HG03439 (cell line): Measurements from ENCODE around the gene MMP2.

Experiments used
- ATAC-seq: cut with Tn5 transposase; IDR thresholded peaks from one replicate; pipeline ENCODE4 v1.9.1; 2021; ENCODE audit warnings: mild to moderate bottlenecking, moderate library complexity; ENCODE audit not compliant: unreplicated experiment

Gene MMP2

DNA sequence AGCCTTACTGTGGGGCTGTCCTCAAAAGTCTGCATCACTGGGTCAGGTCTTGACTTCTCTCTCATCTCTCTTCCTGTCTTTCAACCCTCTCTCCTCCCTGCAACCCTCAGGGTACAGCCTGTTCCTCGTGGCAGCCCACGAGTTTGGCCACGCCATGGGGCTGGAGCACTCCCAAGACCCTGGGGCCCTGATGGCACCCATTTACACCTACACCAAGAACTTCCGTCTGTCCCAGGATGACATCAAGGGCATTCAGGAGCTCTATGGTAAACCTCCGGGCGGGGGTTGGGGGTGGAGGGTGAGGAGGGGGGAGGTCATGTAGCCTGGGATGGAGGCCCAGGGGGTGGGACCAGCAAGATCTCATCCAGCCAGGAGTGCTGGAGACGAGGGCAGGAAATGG, 12.7 kb downstream of the MMP2 start:
- ATAC-seq: no peak

DNA sequence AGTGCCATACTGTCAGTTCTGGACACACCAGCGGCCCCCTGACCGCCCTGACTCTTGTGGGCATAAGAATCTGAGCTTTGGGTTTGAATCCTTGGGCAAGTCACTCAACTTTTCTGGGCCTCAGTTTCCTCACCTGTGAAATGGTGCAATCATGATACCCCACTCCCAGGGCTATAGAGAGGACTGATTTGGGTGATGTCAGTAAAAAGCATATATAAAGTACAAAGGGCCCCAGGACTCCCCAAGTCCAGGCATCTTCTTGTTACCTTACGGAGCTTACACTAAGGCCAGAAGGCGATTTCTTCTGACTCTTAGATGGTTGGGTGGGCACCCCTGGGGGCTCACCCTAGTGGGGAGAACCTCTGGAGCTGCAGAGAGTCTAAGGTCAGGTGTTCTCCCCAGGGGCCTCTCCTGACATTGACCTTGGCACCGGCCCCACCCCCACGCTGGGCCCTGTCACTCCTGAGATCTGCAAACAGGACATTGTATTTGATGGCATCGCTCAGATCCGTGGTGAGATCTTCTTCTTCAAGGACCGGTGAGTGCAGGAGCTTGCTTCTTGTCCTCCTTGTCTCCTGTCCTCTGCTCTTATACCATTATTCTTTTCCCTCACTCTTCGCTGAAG, 13.9 kb downstream of the MMP2 start:
- no peak for ATAC-seq

DNA sequence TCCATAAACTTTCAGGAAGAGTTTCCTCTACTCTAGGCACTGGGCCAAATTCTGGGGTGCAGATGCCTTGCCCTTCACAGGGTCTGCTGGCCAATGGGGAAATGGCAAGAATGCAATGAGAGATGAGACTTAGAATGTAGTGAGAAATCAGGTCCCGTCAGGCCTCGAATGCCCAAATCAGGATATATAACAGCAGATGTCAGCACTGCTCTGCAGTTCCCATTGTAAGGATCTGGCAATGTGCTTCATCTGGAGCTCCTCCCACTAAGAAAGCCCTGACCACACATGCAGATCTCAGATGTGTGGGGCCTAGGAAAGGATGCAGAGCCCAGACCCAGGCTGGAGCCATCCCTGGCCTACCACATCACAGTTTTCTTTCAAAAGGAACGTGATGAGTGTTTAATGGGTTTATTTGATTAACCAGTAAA, 16.0 kb downstream of the MMP2 start:
- no peak for ATAC-seq

- no peak for ATAC-seq
Observed at GRCh38 chr16:55495616-55496289, 16.8 kb downstream of the MMP2 start.

DNA sequence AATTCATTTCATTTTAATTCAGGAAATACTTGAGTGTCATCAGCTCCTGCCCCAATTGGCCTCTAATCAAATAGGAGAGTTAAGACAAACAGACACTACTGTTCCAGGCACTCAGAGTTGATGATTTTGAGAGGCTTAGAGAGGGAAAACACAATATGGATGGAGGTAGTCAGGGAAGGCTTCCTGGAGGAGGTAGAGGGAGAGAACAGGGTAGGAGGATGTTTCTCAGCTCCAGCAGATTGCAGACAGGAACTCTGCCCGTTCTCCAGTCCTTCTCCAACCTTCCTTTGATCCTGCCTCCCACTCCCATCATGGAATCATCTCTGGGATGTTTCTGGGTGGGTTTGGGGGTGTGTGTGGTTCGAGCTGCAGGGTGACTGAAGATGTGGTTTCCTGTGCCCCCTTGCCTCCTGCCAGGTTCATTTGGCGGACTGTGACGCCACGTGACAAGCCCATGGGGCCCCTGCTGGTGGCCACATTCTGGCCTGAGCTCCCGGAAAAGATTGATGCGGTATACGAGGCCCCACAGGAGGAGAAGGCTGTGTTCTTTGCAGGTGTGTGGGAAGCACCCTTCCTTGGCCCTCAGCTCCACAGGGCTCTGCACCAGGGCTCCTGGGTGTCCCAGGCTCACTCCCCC, 17.6 kb downstream of the MMP2 start:
- no peak for ATAC-seq

DNA sequence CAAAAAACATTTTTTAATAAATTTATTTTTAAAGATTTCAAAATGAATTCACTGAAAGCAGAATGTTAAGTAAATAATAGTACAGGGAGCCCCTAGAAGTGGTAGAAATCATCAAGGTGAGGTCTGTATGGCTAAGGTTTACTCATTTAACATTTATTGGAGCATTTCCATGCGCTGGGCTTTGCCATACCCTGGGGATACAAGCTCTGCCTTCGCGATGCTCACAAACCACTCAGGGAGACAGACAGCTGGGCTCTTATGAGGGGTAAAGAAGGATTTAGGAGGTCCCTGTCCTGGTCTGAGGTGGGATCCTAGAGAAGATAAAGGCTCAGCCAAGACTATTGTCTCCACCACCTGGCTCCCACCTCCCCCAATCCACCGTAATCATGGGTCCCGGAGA, 18.6 kb downstream of the MMP2 start:
- no peak for ATAC-seq

- no peak for ATAC-seq
Observed at GRCh38 chr16:55498101-55498500, 19.1 kb downstream of the MMP2 start.

DNA sequence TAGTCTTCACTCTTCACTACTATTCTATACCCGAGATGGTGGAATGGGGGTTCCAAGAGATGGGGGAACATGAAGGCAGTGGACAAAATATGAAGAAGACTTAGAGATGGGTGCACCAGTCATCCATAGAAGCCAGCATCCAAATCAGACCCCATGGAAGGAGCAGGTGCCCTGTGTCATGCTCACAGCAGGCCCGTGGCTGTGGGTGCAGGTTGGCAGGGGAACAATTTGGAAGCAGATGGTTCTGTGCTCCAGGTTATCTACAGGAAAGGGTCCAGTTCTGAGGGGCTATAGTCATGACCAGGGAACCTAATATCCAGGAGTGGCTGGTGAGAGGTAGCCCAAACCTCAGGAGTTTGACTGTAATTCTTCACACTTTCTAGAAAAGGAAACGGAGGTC, 20.3 kb downstream of the MMP2 start:
- ATAC-seq: no peak

GRCh38 chr16:55499951-55500529, 21.0 kb downstream of the MMP2 start:
- ATAC-seq: no peak

GRCh38 chr16:55500530-55501011, 21.6 kb downstream of the MMP2 start:
- no peak for ATAC-seq

GRCh38 chr16:55501549-55502322, 22.7 kb downstream of the MMP2 start:
- no peak for ATAC-seq

- ATAC-seq: no peak
Observed at GRCh38 chr16:55502801-55503366, 23.9 kb downstream of the MMP2 start.

DNA sequence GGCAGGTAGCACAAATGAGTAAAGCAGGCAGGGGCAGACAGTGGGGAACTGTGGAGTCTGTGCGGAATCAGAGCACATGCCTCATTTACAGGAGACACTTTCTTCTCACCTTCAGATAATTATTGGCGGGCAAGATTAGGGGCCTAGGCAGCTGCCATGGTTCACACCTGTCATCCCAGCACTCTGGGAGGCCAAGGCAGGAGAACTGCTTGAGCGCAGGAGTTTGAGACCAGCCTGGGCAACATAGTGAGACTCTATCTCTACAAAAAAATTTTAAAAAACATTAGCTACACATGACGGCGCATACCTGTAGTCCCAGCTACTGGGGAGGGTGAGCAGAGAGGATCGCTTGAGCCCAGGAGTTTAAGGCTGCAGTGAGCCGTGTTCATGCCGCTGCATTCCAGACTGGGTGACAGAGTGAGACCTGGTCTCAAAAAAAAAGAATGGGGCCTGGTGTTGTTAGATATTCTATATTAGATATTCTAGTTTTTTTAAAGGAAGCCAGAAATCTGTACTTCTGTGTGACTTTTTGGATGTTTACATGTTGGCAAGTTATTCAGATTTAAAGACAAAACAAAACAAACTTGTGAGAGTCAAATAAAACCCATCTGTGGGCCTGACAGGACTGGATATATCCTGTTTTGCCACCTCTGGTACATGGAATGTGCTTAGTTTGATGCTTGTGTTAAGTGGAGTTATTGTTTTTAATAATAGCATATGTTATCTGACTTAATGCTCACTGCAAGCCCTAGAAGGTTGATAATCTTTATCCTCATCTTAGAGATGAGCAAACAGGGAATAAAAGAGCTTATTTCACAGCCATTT, 24.9 kb downstream of the MMP2 start:
- ATAC-seq: no peak

DNA sequence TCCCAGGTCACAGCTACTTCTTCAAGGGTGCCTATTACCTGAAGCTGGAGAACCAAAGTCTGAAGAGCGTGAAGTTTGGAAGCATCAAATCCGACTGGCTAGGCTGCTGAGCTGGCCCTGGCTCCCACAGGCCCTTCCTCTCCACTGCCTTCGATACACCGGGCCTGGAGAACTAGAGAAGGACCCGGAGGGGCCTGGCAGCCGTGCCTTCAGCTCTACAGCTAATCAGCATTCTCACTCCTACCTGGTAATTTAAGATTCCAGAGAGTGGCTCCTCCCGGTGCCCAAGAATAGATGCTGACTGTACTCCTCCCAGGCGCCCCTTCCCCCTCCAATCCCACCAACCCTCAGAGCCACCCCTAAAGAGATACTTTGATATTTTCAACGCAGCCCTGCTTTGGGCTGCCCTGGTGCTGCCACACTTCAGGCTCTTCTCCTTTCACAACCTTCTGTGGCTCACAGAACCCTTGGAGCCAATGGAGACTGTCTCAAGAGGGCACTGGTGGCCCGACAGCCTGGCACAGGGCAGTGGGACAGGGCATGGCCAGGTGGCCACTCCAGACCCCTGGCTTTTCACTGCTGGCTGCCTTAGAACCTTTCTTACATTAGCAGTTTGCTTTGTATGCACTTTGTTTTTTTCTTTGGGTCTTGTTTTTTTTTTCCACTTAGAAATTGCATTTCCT, 26.5 kb downstream of the MMP2 start:
- ATAC-seq: no peak

- no peak for ATAC-seq
Observed at GRCh38 chr16:55506083-55506482, 27.1 kb downstream of the MMP2 start.

DNA sequence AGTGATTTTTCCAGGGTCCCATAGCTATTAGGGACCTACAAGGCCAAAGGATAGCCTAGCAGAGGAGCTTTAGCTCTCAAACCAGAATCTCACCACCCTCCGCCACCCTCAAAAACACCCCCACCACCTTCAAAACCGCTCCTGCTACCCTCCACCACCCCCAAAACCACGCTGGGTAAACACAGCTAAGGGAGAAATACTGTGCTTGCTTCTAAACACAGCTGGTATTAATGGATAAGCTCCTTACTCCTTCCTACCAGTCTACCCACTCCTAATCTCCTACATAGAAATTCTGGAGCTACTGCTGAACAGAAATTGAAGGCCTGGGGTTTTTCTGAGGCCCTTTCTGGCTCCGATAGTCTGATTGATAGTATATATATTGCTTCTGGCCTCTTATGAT, 27.7 kb downstream of the MMP2 start:
- ATAC-seq: no peak

- ATAC-seq: no peak
Observed at GRCh38 chr16:55508271-55508921, 29.4 kb downstream of the MMP2 start.

- no peak for ATAC-seq
Observed at GRCh38 chr16:55508941-55509931, 30.2 kb downstream of the MMP2 start, which contains the start of gene LPCAT2. TSS of gene LPCAT2 (plus strand) at chr16:55509072. CDS start at chr16:55509182, 110 bp downstream.
